Mucosa of gallbladder (tissue), 1 donor: ENCODE measurements around the gene VPS18. TPM values are rescaled to one million over a fixed set of nuclear protein-coding genes. Genes with fewer than 3 reads are reported as not detected.

Experiments used
- total RNA-seq: library from RNA; stranded (reverse); gene quantifications from one replicate; pipeline ENCODE4 v1.2.1, GENCODE V29; 2021
- donor health status: DM: no; HTN: no; CAD: no.

Gene VPS18
- total RNA-seq, 1 donor from 2014 or later, result 42.2 TPM

Other genes starting within 250 kb of the VPS18 start
- gene RAD51, start 199.3 kb upstream of the VPS18 start, total RNA-seq, result 1.3 TPM
- gene RMDN3, start 139.2 kb upstream of the VPS18 start, total RNA-seq, result 41.1 TPM
- 33.1 TPM for gene GCHFR, start 130.4 kb upstream of the VPS18 start, total RNA-seq
- 1.4 TPM for gene C15orf62, start 124.5 kb upstream of the VPS18 start, total RNA-seq
- 45.5 TPM for gene ZFYVE19, start 87.4 kb upstream of the VPS18 start, total RNA-seq
- 41.2 TPM for gene DNAJC17, start 87.0 kb upstream of the VPS18 start, total RNA-seq
- 23.4 TPM for gene PPP1R14D, start 65.7 kb upstream of the VPS18 start, total RNA-seq
- gene SPINT1, start 50.4 kb upstream of the VPS18 start, total RNA-seq, result 232 TPM
- gene RHOV, start 20.2 kb upstream of the VPS18 start, total RNA-seq, result 0.63 TPM
- gene DLL4, start 34.9 kb downstream of the VPS18 start, total RNA-seq, result 7.2 TPM
- 2.8 TPM for gene CHAC1, start 59.0 kb downstream of the VPS18 start, total RNA-seq
- gene INO80, start 221.8 kb downstream of the VPS18 start, total RNA-seq, result 20.1 TPM